Body of pancreas (tissue), 4 donors: Measurements from ENCODE around the gene GLI2.

Experiments used
- POLR2A ChIP-seq, 3 donors: fragments of 450-650 bp; IDR thresholded peaks; one replicate each; pipeline ENCODE4 v1.6.1; 2016; ENCODE audit warnings: antibody characterized with exemption in 3 of 3, mild to moderate bottlenecking in 2 of 3
- TF ChIP-seq, protein P1 (sequence below), 7 experiments: fragments of 450-650 bp in 4 of 7; fragments of 200-600 bp in 3 of 7; sonication (generic) in 3 of 7; IDR thresholded peaks; one replicate each; pipeline ENCODE4 v1.5.1; 2016 to 2019; ENCODE audit warnings: antibody characterized with exemption in 7 of 7

DNA sequence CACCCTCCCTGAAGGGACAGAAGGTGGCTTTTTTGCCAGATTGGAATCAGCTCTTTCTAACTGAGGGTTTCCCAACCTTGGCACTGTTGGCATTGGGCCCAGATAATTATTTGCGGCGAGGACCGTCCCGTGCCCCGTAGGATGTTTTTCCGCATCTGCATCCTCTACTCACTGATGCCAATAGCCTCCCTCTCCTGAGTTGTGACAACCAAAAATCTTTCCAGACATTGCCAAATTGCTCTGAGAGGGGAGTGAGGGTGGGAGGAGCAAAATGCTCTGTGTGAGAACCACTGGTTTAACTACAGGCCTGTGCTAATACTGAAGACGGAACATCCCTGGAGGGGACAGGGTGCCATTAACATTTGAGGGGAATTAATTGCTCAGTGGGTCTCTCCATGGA, 33.6 kb upstream of the GLI2 start:
- TF ChIP-seq, protein P1, sequence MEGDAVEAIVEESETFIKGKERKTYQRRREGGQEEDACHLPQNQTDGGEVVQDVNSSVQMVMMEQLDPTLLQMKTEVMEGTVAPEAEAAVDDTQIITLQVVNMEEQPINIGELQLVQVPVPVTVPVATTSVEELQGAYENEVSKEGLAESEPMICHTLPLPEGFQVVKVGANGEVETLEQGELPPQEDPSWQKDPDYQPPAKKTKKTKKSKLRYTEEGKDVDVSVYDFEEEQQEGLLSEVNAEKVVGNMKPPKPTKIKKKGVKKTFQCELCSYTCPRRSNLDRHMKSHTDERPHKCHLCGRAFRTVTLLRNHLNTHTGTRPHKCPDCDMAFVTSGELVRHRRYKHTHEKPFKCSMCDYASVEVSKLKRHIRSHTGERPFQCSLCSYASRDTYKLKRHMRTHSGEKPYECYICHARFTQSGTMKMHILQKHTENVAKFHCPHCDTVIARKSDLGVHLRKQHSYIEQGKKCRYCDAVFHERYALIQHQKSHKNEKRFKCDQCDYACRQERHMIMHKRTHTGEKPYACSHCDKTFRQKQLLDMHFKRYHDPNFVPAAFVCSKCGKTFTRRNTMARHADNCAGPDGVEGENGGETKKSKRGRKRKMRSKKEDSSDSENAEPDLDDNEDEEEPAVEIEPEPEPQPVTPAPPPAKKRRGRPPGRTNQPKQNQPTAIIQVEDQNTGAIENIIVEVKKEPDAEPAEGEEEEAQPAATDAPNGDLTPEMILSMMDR (IDR thresholded peaks at IDR 0.05): no peak
- no peak for TF ChIP-seq POLR2A (IDR thresholded peaks at IDR 0.05)
